Measurements from ENCODE around the gene ANKRD65. TPM values are rescaled to one million over a fixed set of nuclear protein-coding genes. Genes with fewer than 3 reads are reported as not detected.
"Not testable (repeated sequence)": the region's sequence is repeated elsewhere in the genome, so short reads cannot be mapped to it uniquely, and the experiment has no call there.

Gene ANKRD65
- total RNA-seq, 3 donors from 2014 or later = 0.81 to 11.3 (median 1.9) TPM

DNA sequence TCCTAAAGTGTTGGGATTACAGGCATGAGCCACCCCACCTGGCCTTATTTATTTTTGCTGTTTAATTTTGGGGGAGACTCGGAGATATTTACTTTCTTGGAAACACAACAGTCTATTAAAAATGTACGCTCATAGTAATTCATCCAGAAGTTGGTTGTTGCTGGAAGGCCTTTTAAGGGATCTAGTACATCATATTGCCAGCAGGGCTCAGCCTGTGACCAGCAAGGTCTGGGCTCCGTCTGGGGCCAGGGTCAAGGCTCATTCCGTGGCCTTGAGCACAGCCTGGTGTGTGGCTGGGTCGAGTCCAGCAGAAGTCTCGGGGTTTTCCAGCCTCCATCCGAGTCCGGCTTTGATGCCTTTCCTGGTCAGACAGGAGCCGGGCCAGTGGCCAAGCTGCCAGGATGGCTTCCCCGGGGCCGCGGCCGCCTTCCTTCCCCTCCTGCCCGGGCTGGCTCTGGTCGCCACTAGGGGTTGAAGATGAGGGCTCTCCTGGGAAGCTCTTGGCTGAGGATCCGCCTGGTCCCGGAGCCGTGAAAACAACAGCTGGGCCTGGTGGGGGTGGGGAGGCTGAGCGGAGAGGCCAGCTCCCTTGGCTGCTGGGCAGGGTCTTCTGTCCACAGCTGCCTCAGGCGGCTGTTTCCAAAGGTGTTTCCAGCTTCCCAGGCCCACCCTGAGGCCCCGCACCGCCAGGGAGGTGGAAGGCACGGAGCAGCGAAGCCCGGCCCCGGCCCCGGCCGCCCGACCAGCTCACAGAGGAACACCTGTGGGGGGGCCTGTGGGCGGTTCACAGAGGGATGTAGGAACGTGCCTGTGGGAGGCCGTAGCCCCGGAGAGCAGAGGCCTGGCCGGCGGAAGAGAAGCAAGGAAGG, 9.3 kb upstream of the ANKRD65 start:
- intact Hi-C loops (cut with DNase I, micrococcal nuclease) = no loop called here
- DNase-seq (peak; percentile 48 to 74 (median 61)), ATAC-seq (no peak)
- TF ChIP-seq CTCF (IDR thresholded peaks at IDR 0.05) = no peak
- Histone ChIP-seq H3K4me3 (no peak overlapping the region), H3K4me1 (ENCODE audit: low read depth) (peaks cover 46% of the 10 kb centered on the region), H3K36me3 (ENCODE audit: low read depth) (no peaks in the 10 kb centered on the region), H3K9me3 (no peaks in the 10 kb centered on the region)

- Histone ChIP-seq H3K4me3 (no peak overlapping the region), H3K4me1 (ENCODE audit: low read depth) (peaks cover 39% of the 10 kb centered on the region), H3K36me3 (ENCODE audit: low read depth) (no peaks in the 10 kb centered on the region), H3K9me3 (no peaks in the 10 kb centered on the region)
- ATAC-seq (no peak), DNase-seq (peak in 1 of 3 donors; percentile 48)
- intact Hi-C loops (cut with DNase I, micrococcal nuclease) = no loop called here
- TF ChIP-seq CTCF (IDR thresholded peaks at IDR 0.05) = no peak
Observed at GRCh38 chr1:1429671-1430073, 8.6 kb upstream of the ANKRD65 start.

- H3K9me3 ChIP-seq; ATAC-seq; DNase-seq; H3K36me3 ChIP-seq (ENCODE audit: low read depth); intact Hi-C loops (cut with DNase I, micrococcal nuclease); H3K4me3 ChIP-seq: not testable (repeated sequence)
- peaks cover 32% of the 10 kb centered on the region for H3K4me1 ChIP-seq (ENCODE audit: low read depth)
Observed at GRCh38 chr1:1428967-1429366, 7.9 kb upstream of the ANKRD65 start.

- H3K36me3 ChIP-seq (ENCODE audit: low read depth) = no peaks in the 10 kb centered on the region
- DNase-seq (peak in 1 of 3 donors; percentile 44), ATAC-seq (no peak)
- H3K9me3 ChIP-seq = no peaks in the 10 kb centered on the region
- H3K4me3 ChIP-seq = no peak overlapping the region
- intact Hi-C loops (cut with DNase I, micrococcal nuclease) = no loop called here
- peaks cover 24% of the 10 kb centered on the region for H3K4me1 ChIP-seq (ENCODE audit: low read depth)
- no peak for TF ChIP-seq CTCF (IDR thresholded peaks at IDR 0.05)
Observed at GRCh38 chr1:1428174-1428573, 7.1 kb upstream of the ANKRD65 start.

DNA sequence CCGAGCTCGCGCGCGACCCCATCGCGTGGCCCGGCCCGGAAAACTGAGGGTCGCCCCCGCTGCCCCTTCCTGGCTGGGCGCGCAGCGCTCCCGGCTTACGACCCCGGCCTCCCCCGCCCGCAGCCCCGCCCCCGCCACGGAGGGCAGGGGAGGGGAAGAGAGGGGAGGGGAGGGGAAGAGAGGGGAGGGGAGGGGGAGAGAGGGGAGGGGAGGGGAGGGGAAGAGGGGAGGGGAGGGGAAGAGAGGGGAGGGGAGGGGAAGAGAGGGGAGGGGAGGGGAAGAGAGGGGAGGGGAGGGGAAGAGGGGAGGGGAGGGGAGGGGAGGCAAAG, 6.7 kb upstream of the ANKRD65 start:
- Histone ChIP-seq H3K4me1 (ENCODE audit: low read depth) (peaks cover 21% of the 10 kb centered on the region), H3K4me3 (no peak overlapping the region), H3K9me3 (no peaks in the 10 kb centered on the region), H3K36me3 (ENCODE audit: low read depth) (no peaks in the 10 kb centered on the region)
- DNase-seq (no peak), ATAC-seq (no peak)
- intact Hi-C loops (cut with DNase I, micrococcal nuclease) = no loop called here
- no peak for TF ChIP-seq CTCF (IDR thresholded peaks at IDR 0.05)

DNA sequence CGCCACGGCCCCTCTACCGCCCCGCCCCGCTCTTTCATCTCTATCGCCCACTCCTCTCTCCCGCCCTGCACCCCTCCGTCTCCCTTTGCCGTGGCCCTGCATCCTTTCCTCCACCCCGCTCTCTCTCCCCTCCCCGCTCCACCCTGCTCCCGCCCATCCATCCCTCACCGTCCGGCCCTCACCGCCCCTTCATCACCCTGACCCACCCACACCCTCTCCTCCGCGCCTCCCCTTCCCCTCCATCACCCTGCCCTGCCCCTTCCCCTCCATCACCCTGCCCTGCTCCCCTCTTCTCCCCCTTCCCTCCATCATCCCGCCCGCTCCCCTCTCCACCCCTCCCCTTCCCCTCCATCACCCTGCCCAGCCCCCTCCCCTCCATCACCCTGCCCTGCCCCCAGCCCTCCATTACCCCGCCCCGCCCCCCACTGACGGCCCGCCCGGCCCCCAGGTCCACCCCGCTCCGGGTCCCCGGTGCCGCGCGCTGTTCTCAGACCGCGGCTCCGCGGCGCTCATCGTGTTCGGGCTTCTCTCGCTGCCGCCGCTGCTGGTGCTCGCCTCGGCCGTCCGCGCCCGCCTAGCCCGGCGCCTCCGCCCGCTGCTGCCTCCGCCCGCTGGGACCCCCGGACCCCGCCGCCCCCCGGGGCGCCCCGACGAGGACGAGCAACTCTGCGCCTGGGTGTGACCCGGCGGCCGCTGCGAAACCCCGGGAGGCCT, 6.2 kb upstream of the ANKRD65 start:
- TF ChIP-seq CTCF (IDR thresholded peaks at IDR 0.05) = no peak
- DNase-seq = peak in 1 of 3 donors; percentile 56
- no peaks in the 10 kb centered on the region for H3K36me3 ChIP-seq (ENCODE audit: low read depth)
- no peak overlapping the region for H3K4me3 ChIP-seq
- intact Hi-C loops (cut with DNase I, micrococcal nuclease) = no loop called here
- no peaks in the 10 kb centered on the region for H3K9me3 ChIP-seq
- ATAC-seq = no peak
- H3K4me1 ChIP-seq (ENCODE audit: low read depth) = peaks cover 16% of the 10 kb centered on the region
